Inflammatory macrophage treated with lipopolysaccharide for 4 hours (primary cell): ENCODE data around the gene PSME3IP1.

ENCODE experiments used
- DNase-seq: peaks from one replicate; pipeline ENCODE4 v3.0.0-alpha.2; 2020

The PSME3IP1 gene

GRCh38 chr16:57166951-57167350 lies 18.9 kb downstream of the PSME3IP1 start:
- DNase-seq: peak; percentile 95

- peak; percentile 55 for DNase-seq
Observed at GRCh38 chr16:57166451-57166850, 19.4 kb downstream of the PSME3IP1 start.

- DNase-seq: no peak
Observed at GRCh38 chr16:57165938-57166337, 19.9 kb downstream of the PSME3IP1 start.

- DNase-seq: no peak
Observed at GRCh38 chr16:57165483-57165882, 20.4 kb downstream of the PSME3IP1 start.

GRCh38 chr16:57163842-57164241 lies 22.0 kb downstream of the PSME3IP1 start:
- DNase-seq: no peak

- no peak for DNase-seq
Observed at GRCh38 chr16:57159447-57159846, 26.4 kb downstream of the PSME3IP1 start.

GRCh38 chr16:57157533-57157932 lies 28.3 kb downstream of the PSME3IP1 start:
- no peak for DNase-seq

- no peak for DNase-seq
Observed at GRCh38 chr16:57156351-57156703, 29.5 kb downstream of the PSME3IP1 start.

GRCh38 chr16:57155702-57156350 lies 30.0 kb downstream of the PSME3IP1 start:
- DNase-seq: no peak

- DNase-seq: no peak
Observed at GRCh38 chr16:57153841-57154240, 32.0 kb downstream of the PSME3IP1 start.

- DNase-seq: peak; percentile 29
Observed at GRCh38 chr16:57152096-57153093, 33.4 kb downstream of the PSME3IP1 start.

- peak; percentile 18 for DNase-seq
Observed at GRCh38 chr16:57151369-57151768, 34.5 kb downstream of the PSME3IP1 start.

- no peak for DNase-seq
Observed at GRCh38 chr16:57150682-57151330, 35.0 kb downstream of the PSME3IP1 start.

- DNase-seq: no peak
Observed at GRCh38 chr16:57149391-57149790, 36.4 kb downstream of the PSME3IP1 start.

- DNase-seq: no peak
Observed at GRCh38 chr16:57148481-57148880, 37.4 kb downstream of the PSME3IP1 start.

GRCh38 chr16:57147381-57148221 lies 38.2 kb downstream of the PSME3IP1 start:
- peak; percentile 35 for DNase-seq

GRCh38 chr16:57146735-57147134 lies 39.1 kb downstream of the PSME3IP1 start:
- DNase-seq: no peak

GRCh38 chr16:57146040-57146647 lies 39.7 kb downstream of the PSME3IP1 start:
- DNase-seq: peak; percentile 36

GRCh38 chr16:57145046-57146021 lies 40.5 kb downstream of the PSME3IP1 start:
- no peak for DNase-seq

GRCh38 chr16:57144027-57144426 lies 41.8 kb downstream of the PSME3IP1 start:
- DNase-seq: no peak
